IMR-90 (cell line): ENCODE results near the gene EIF2AK2. TPM values are rescaled to one million over a fixed set of nuclear protein-coding genes. Genes with fewer than 3 reads are reported as not detected.

ENCODE experiments used
- ATAC-seq: fragments of 200-7000 bp; cut with Tn5 transposase; 2 replicates; pipeline ENCODE4 v1.9.1; 2020; ENCODE audit warnings: low read depth, mild to moderate bottlenecking, moderate library complexity
- BruUV-seq: library from RNA; stranded (reverse); fragments of 400-500 nt; replicated peaks from 2 replicates; lab custom pipeline; 2021; lab: Mats Ljungman, UMichigan
- CTCF ChIA-PET: fragments of 300-600 bp; formaldehyde crosslinking; extraction: SDS; loops from one replicate; lab custom pipeline; 2021; ENCODE audit warnings: antibody characterized with exemption; lab: Yijun Ruan, JAX
- POLR2A ChIA-PET: fragments of 300-600 bp; sonication (Branson Sonifier 250); formaldehyde crosslinking; loops from one replicate; lab custom pipeline; 2022; ENCODE audit warnings: antibody characterized with exemption; ENCODE audit not compliant: unreplicated experiment; lab: Charles Lee
- DNase-seq: peaks from one replicate; pipeline ENCODE4 v3.0.0; 2013
- H2AFZ ChIP-seq: replicated peaks from 2 replicates; pipeline ENCODE3; 2013; ENCODE audit warnings: low read length, mild to moderate bottlenecking; ENCODE audit not compliant: poor library complexity
- H2AK5ac ChIP-seq: 2 replicates; pipeline ENCODE4 v1.6.1; 2013; ENCODE audit warnings: low read depth, low read length, inconsistent platforms
- H2AK9ac ChIP-seq: replicated peaks from 2 replicates; pipeline ENCODE3; 2013; ENCODE audit warnings: mild to moderate bottlenecking, low read depth, low read length, moderate library complexity; ENCODE audit not compliant: poor library complexity
- H2BK120ac ChIP-seq: 2 replicates; pipeline ENCODE4 v1.6.1; 2013; ENCODE audit warnings: low read depth, low read length, inconsistent platforms
- H2BK15ac ChIP-seq: 3 replicates; pipeline ENCODE4 v1.6.1; 2013; ENCODE audit warnings: low read depth, low read length, inconsistent platforms
- H2BK20ac ChIP-seq: 2 replicates; pipeline ENCODE4 v1.6.1; 2013; ENCODE audit warnings: low read depth, mild to moderate bottlenecking, inconsistent platforms, low read length, moderate library complexity
- H2BK5ac ChIP-seq: 2 replicates; pipeline ENCODE4 v1.6.1; 2013; ENCODE audit warnings: mild to moderate bottlenecking, low read depth, low read length, inconsistent platforms; ENCODE audit not compliant: poor library complexity, severe bottlenecking
- H3K14ac ChIP-seq: replicated peaks from 2 replicates; pipeline ENCODE4 v1.6.1; 2013; ENCODE audit warnings: low read depth, low read length, inconsistent platforms
- H3K18ac ChIP-seq: 2 replicates; pipeline ENCODE4 v1.6.1; 2013; ENCODE audit warnings: low read depth, low read length, control low read depth
- H3K23ac ChIP-seq: 2 replicates; pipeline ENCODE4 v1.6.1; 2013; ENCODE audit warnings: low read depth, low read length, inconsistent platforms
- H3K27ac ChIP-seq: 2 replicates; pipeline ENCODE4 v1.5.1; 2013; ENCODE audit warnings: mild to moderate bottlenecking, control low read depth, low read length; ENCODE audit not compliant: insufficient read depth
- H3K27me3 ChIP-seq: 2 replicates; pipeline ENCODE4 v1.6.1; 2013; ENCODE audit warnings: low read length; ENCODE audit not compliant: control insufficient read depth, insufficient read depth
- H3K36me3 ChIP-seq: 2 replicates; pipeline ENCODE4 v1.6.1; 2013; ENCODE audit warnings: low read length, mixed read lengths; ENCODE audit not compliant: control insufficient read depth, insufficient read depth
- H3K4ac ChIP-seq: 2 replicates; pipeline ENCODE4 v1.6.1; 2013; ENCODE audit warnings: low read depth, low read length, inconsistent platforms
- H3K4me1 ChIP-seq: 2 replicates; pipeline ENCODE4 v1.6.1; 2013; ENCODE audit warnings: low read length, mixed read lengths; ENCODE audit not compliant: control insufficient read depth, insufficient read depth
- H3K4me2 ChIP-seq: 2 replicates; pipeline ENCODE4 v1.6.1; 2013; ENCODE audit warnings: low read depth, mild to moderate bottlenecking, control low read depth, low read length, moderate library complexity
- H3K4me3 ChIP-seq: 2 replicates; pipeline ENCODE4 v1.5.1; 2013; ENCODE audit warnings: low read depth, mild to moderate bottlenecking, control low read depth, low read length, moderate library complexity; ENCODE audit not compliant: insufficient read depth
- H3K56ac ChIP-seq: 2 replicates; pipeline ENCODE4 v1.6.1; 2013; ENCODE audit warnings: low read length, inconsistent platforms; ENCODE audit not compliant: insufficient read depth; ENCODE audit errors: extremely low read depth
- H3K79me1 ChIP-seq, 2 experiments: 2 replicates each; pipeline ENCODE4 v1.6.1; 2013; ENCODE audit warnings: low read length in 2 of 2, inconsistent platforms in 1 of 2, low read depth in 1 of 2
- H3K9ac ChIP-seq: 2 replicates; pipeline ENCODE4 v1.6.1; 2013; ENCODE audit warnings: low read depth, low read length, control low read depth
- H3K9me1 ChIP-seq: 2 replicates; pipeline ENCODE4 v1.6.1; 2013; ENCODE audit warnings: low read length, inconsistent platforms; ENCODE audit not compliant: insufficient read depth
- H3K9me3 ChIP-seq: 2 replicates; pipeline ENCODE4 v1.6.1; 2013; ENCODE audit warnings: low read length; ENCODE audit not compliant: control insufficient read depth, insufficient read depth
- H4K20me1 ChIP-seq: 2 replicates; pipeline ENCODE4 v1.6.1; 2013; ENCODE audit warnings: low read length, inconsistent platforms; ENCODE audit not compliant: insufficient read depth
- H4K5ac ChIP-seq: 2 replicates; pipeline ENCODE4 v1.6.1; 2013; ENCODE audit warnings: mild to moderate bottlenecking, low read depth, low read length, control low read depth
- H4K8ac ChIP-seq, 2 experiments: 2 replicates each; pipeline ENCODE4 v1.6.1; 2013; ENCODE audit warnings: low read depth in 2 of 2, low read length in 2 of 2, control low read depth in 1 of 2, inconsistent platforms in 1 of 2
- H4K91ac ChIP-seq: 2 replicates; pipeline ENCODE4 v1.6.1; 2013; ENCODE audit warnings: low read depth, low read length, inconsistent platforms; ENCODE audit not compliant: insufficient read depth
- CHD1 ChIP-seq: IDR thresholded peaks from 2 replicates; pipeline ENCODE4 v1.6.1; 2012; ENCODE audit warnings: low read depth, low read length, improper control_type of control experiment
- ELK1 ChIP-seq: fragments of 150-350 bp; IDR thresholded peaks from 2 replicates; pipeline ENCODE4 v1.6.1; 2016; ENCODE audit warnings: low read depth, mild to moderate bottlenecking, low read length, moderate library complexity, borderline replicate concordance
- MXI1 ChIP-seq: IDR thresholded peaks from 2 replicates; pipeline ENCODE4 v1.6.1; 2012; ENCODE audit warnings: low read depth, mild to moderate bottlenecking, low read length, moderate library complexity, borderline replicate concordance
- POLR2A ChIP-seq: IDR thresholded peaks from 2 replicates; pipeline ENCODE4 v1.6.1; 2012; ENCODE audit warnings: mild to moderate bottlenecking, low read depth, low read length
- RCOR1 ChIP-seq: IDR thresholded peaks from 2 replicates; pipeline ENCODE4 v1.6.1; 2012; ENCODE audit warnings: mild to moderate bottlenecking, low read length, improper control_type of control experiment; ENCODE audit not compliant: insufficient replicate concordance
- RFX5 ChIP-seq: IDR thresholded peaks from 2 replicates; pipeline ENCODE4 v1.8.0; 2012; ENCODE audit warnings: low read depth, mild to moderate bottlenecking, low read length, moderate library complexity
- SMC3 ChIP-seq: fragments of 150-350 bp; IDR thresholded peaks from 2 replicates; pipeline ENCODE4 v1.6.1; 2016; ENCODE audit warnings: low read depth, mild to moderate bottlenecking, antibody characterized with exemption, low read length, moderate library complexity
- USF2 ChIP-seq: fragments of 150-350 bp; IDR thresholded peaks from 2 replicates; pipeline ENCODE4 v1.6.1; 2017; ENCODE audit warnings: mild to moderate bottlenecking, antibody characterized with exemption, low read length, low read depth
- WGBS, 2 experiments: methylation state at CpG; one replicate each; pipeline versions ENCODE4 v1.1.5 to v1.1.7; 2013; ENCODE audit warnings: missing lambda C conversion rate in 2 of 2; ENCODE audit not compliant: insufficient read length in 1 of 2; ENCODE audit errors: extremely low coverage in 2 of 2; 5-methylcytosine and 5-hydroxymethylcytosine counted together
- dilution Hi-C: fragments of 300-500 bp; cut with HindIII; formaldehyde crosslinking; loops from one replicate; pipeline ENCODE4 v1.14.3; 2018; ENCODE audit warnings: low sequenced_read_pairs; ENCODE audit not compliant: unreplicated experiment
- in situ Hi-C: fragments of 300-500 bp; cut with MboI; formaldehyde crosslinking; loops from 3 replicates; pipeline ENCODE4 v1.14.3; 2019; ENCODE audit warnings: low sequenced_read_pairs, inconsistent platforms, mixed read lengths
- intact Hi-C: fragments of 100-400 bp; cut with micrococcal nuclease; formaldehyde crosslinking; loops from 2 replicates; pipeline ENCODE4 v1.10.0; 2022
- polyA plus RNA-seq, 3 experiments: library from polyadenylated mRNA; depleted of rRNA; stranded (reverse); fragments of >200 nt; gene quantifications; 2 replicates each; pipeline ENCODE4 v1.2.3, GENCODE V29; 2012; ENCODE audit warnings: low replicate concordance in 1 of 3
- total RNA-seq: library from RNA; depleted of rRNA; stranded (reverse); fragments of >200 nt; gene quantifications from 2 replicates; pipeline ENCODE4 v1.2.3, GENCODE V29; 2012

EIF2AK2 gene
- total and polyA plus RNA-seq, 2 of the 4 experiments (the other 2 are of a cell fraction), result 10.2 to 16.8 TPM

- dilution Hi-C loops (no loop called here), in situ Hi-C loops (no loop called here), intact Hi-C loops (no loop called here)
- Histone ChIP-seq H3K36me3 (peaks cover 4% of the 10 kb centered on the region), H3K23ac (no peak overlapping the region), H4K20me1 (no peaks in the 10 kb centered on the region), H4K8ac (no peak overlapping the region), H4K91ac (no peak overlapping the region), H2BK15ac (no peak overlapping the region), H3K56ac (no peak overlapping the region), H3K4me2 (no peak overlapping the region), H2BK5ac (no peak overlapping the region), H3K9ac (no peak overlapping the region), H3K4ac (no peak overlapping the region), H2BK20ac (no peak overlapping the region), H2BK120ac (no peak overlapping the region), H3K79me1 (peaks cover 18 to 51% of the 10 kb centered on the region in 2 experiments), H3K27me3 (no peaks in the 10 kb centered on the region), H3K9me1 (no peaks in the 10 kb centered on the region), H3K18ac (no peak overlapping the region), H2AK5ac (no peak overlapping the region), H3K14ac (no peak overlapping the region), H4K5ac (no peak overlapping the region), H3K27ac (no peak overlapping the region), H3K4me1 (peaks cover 1% of the 10 kb centered on the region; the same call in 1 of the 2 replicates), H2AFZ (no peak overlapping the region), H2AK9ac (no peak overlapping the region), H3K9me3 (no peaks in the 10 kb centered on the region), H3K4me3 (no peak overlapping the region)
- TF ChIP-seq USF2, result no peak
- no peak for TF ChIP-seq POLR2A
- no peak for TF ChIP-seq RFX5
- no peak for TF ChIP-seq MXI1
- TF ChIP-seq SMC3, result no peak
- no peak for TF ChIP-seq CHD1
- no peak for TF ChIP-seq RCOR1
- no peak for TF ChIP-seq ELK1
- ChIA-PET POLR2A (no interaction called here), CTCF (no interaction called here)
- no CpG with 5 or more reads among the region's 3 CpGs for WGBS, 2 experiments
- ATAC-seq, result no peak
- DNase-seq, result no peak
- no TSS peak for BruUV-seq
Measured at GRCh38 chr2:37080689-37081088, 76.1 kb downstream of the EIF2AK2 start.
